K562 (cell line): ENCODE results near the gene ZNF33A. TPM values are rescaled to one million over a fixed set of nuclear protein-coding genes. Genes with fewer than 3 reads are reported as not detected.

Experiments used
- CAMTA2 ChIP-seq: fragments of 250-450 bp; sonication (Bioruptor Pico); conservative IDR thresholded peaks from 2 replicates; pipeline ENCODE4 v1.5.1; 2022
- COPS2 ChIP-seq: fragments of 450-650 bp; conservative IDR thresholded peaks from 2 replicates; pipeline ENCODE4 v1.6.1; 2016; ENCODE audit warnings: mild to moderate bottlenecking, moderate library complexity
- FOXP1 ChIP-seq: sonication (generic); formaldehyde crosslinking; IDR thresholded peaks from 2 replicates; pipeline ENCODE4 v1.8.0; 2022; ENCODE audit warnings: mild to moderate bottlenecking, missing genetic modification reagents
- ZNF124 ChIP-seq: sonication (generic); formaldehyde crosslinking; IDR thresholded peaks from 2 replicates; pipeline ENCODE4 v1.8.1; 2022; ENCODE audit warnings: missing genetic modification reagents
- ZNF41 ChIP-seq: fragments of 250-450 bp; sonication (Bioruptor Pico); conservative IDR thresholded peaks from 2 replicates; pipeline ENCODE4 v1.4.0; 2020; ENCODE audit warnings: mild to moderate bottlenecking
- polyA plus RNA-seq, 8 experiments: library from polyadenylated mRNA; depleted of rRNA in 4 of 8; stranded (reverse) in 5 of 8; unstranded in 3 of 8; fragments of >200 nt; fragmentation: Nextera tagmentation in 2 of 8; fragmentation: Illumina TruSeq in 1 of 8; extraction: Ambion mirVana in 2 of 8; extraction: Trizol in 1 of 8; gene quantifications; 2 replicates each; pipeline versions ENCODE4 v1.2.1 to v1.2.3, GENCODE V29; 2011 to 2014; ENCODE audit warnings: inconsistent platforms in 1 of 8, missing spikeins in 1 of 8
- total RNA-seq, 7 experiments: library from RNA; depleted of rRNA in 6 of 7; stranded (reverse); fragments of >200 nt in 6 of 7; fragmentation: Illumina TruSeq in 2 of 7; extraction: Trizol in 2 of 7; gene quantifications; 2 replicates each; pipeline versions ENCODE4 v1.2.1 to v1.2.3, GENCODE V29; 2011 to 2021; ENCODE audit warnings: low replicate concordance in 1 of 7
- TF ChIP-seq, protein P1 (sequence below): sonication (generic); formaldehyde crosslinking; IDR thresholded peaks from 2 replicates; pipeline ENCODE4 v1.8.0; 2023; ENCODE audit warnings: mild to moderate bottlenecking, missing genetic modification reagents
- TF ChIP-seq, protein P2 (sequence below): fragments of 450-650 bp; IDR thresholded peaks from 2 replicates; pipeline ENCODE4 v1.6.1; 2018; ENCODE audit warnings: mild to moderate bottlenecking, low read depth; ENCODE audit not compliant: partially characterized antibody
- TF ChIP-seq, protein P3 (sequence below): fragments of 150-350 bp; conservative IDR thresholded peaks from 2 replicates; pipeline ENCODE4 v1.6.1; 2014; ENCODE audit warnings: low read length
- TF ChIP-seq, protein P4 (sequence below): fragments of 450-650 bp; IDR thresholded peaks from 2 replicates; pipeline ENCODE4 v1.7.0; 2016; ENCODE audit warnings: borderline replicate concordance
- TF ChIP-seq, protein P5 (sequence below): fragments of 250-450 bp; sonication (Bioruptor Pico); IDR thresholded peaks from 2 replicates; pipeline ENCODE4 v1.9.0; 2021; ENCODE audit warnings: mild to moderate bottlenecking, inconsistent platforms

ZNF33A gene
- total and polyA plus RNA-seq, 9 of the 15 experiments (the other 6 are each of a cell fraction or from before 2014, with no cell fraction given), result 8.1 to 27.5 (median 16.4) TPM

DNA sequence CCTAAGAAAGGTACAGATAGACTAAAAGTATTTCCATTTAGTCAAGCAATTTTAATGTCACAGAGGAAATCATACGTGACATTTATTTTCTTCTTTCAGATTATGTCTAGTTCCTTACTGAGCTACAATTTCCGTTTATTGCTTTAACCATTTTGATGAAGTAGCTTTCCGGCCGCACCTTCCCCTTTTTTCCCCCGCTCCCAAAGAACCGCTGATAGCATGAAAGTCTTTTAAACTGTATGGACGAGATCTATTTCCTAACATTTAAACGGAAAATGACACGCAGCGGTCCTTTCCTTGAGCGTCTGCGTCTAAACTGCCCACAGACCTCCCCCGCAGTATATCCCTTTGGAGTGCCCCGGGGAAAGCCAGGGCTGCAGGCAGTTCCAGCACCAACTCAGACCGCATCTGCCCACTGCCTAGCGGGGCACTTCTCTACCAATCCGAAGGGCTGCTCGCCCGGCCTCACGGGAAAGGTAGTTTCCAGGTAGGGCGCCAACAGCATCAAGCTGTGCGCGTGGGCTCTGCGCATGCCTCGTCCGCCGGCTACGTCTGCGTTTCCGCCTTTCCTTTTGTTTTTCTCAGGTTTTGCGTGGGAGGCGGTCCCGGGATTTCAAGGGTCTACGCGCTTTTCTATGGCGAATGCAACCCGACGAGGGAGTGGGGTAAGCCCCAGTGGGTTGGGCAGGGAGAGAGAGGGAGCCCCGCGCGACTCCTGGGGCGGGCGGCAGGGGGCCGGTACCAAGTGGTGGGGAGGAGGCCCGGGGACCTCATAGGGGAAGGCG, at the start of gene ZNF33A (continued):
- TF ChIP-seq ZNF124 (no peak), ZNF41 (CRISPR knock-in tag) (no peak), COPS2 (no peak), FOXP1 (CRISPR knock-in tag) (no peak; the same call in 1 of the 2 replicates), CAMTA2 (CRISPR knock-in tag) (no peak)
- TF ChIP-seq, protein P1, sequence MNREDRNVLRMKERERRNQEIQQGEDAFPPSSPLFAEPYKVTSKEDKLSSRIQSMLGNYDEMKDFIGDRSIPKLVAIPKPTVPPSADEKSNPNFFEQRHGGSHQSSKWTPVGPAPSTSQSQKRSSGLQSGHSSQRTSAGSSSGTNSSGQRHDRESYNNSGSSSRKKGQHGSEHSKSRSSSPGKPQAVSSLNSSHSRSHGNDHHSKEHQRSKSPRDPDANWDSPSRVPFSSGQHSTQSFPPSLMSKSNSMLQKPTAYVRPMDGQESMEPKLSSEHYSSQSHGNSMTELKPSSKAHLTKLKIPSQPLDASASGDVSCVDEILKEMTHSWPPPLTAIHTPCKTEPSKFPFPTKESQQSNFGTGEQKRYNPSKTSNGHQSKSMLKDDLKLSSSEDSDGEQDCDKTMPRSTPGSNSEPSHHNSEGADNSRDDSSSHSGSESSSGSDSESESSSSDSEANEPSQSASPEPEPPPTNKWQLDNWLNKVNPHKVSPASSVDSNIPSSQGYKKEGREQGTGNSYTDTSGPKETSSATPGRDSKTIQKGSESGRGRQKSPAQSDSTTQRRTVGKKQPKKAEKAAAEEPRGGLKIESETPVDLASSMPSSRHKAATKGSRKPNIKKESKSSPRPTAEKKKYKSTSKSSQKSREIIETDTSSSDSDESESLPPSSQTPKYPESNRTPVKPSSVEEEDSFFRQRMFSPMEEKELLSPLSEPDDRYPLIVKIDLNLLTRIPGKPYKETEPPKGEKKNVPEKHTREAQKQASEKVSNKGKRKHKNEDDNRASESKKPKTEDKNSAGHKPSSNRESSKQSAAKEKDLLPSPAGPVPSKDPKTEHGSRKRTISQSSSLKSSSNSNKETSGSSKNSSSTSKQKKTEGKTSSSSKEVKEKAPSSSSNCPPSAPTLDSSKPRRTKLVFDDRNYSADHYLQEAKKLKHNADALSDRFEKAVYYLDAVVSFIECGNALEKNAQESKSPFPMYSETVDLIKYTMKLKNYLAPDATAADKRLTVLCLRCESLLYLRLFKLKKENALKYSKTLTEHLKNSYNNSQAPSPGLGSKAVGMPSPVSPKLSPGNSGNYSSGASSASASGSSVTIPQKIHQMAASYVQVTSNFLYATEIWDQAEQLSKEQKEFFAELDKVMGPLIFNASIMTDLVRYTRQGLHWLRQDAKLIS (CRISPR knock-in tag), result no peak
- TF ChIP-seq, protein P2, sequence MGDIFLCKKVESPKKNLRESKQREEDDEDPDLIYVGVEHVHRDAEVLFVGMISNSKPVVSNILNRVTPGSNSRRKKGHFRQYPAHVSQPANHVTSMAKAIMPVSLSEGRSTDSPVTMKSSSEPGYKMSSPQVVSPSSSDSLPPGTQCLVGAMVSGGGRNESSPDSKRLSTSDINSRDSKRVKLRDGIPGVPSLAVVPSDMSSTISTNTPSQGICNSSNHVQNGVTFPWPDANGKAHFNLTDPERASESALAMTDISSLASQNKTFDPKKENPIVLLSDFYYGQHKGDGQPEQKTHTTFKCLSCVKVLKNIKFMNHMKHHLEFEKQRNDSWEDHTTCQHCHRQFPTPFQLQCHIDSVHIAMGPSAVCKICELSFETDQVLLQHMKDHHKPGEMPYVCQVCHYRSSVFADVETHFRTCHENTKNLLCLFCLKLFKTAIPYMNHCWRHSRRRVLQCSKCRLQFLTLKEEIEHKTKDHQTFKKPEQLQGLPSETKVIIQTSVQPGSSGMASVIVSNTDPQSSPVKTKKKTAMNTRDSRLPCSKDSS, result no peak
- TF ChIP-seq, protein P3, sequence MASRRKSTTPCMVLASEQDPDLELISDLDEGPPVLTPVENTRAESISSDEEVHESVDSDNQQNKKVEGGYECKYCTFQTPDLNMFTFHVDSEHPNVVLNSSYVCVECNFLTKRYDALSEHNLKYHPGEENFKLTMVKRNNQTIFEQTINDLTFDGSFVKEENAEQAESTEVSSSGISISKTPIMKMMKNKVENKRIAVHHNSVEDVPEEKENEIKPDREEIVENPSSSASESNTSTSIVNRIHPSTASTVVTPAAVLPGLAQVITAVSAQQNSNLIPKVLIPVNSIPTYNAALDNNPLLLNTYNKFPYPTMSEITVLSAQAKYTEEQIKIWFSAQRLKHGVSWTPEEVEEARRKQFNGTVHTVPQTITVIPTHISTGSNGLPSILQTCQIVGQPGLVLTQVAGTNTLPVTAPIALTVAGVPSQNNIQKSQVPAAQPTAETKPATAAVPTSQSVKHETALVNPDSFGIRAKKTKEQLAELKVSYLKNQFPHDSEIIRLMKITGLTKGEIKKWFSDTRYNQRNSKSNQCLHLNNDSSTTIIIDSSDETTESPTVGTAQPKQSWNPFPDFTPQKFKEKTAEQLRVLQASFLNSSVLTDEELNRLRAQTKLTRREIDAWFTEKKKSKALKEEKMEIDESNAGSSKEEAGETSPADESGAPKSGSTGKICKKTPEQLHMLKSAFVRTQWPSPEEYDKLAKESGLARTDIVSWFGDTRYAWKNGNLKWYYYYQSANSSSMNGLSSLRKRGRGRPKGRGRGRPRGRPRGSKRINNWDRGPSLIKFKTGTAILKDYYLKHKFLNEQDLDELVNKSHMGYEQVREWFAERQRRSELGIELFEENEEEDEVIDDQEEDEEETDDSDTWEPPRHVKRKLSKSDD, result no peak
- TF ChIP-seq, protein P4, sequence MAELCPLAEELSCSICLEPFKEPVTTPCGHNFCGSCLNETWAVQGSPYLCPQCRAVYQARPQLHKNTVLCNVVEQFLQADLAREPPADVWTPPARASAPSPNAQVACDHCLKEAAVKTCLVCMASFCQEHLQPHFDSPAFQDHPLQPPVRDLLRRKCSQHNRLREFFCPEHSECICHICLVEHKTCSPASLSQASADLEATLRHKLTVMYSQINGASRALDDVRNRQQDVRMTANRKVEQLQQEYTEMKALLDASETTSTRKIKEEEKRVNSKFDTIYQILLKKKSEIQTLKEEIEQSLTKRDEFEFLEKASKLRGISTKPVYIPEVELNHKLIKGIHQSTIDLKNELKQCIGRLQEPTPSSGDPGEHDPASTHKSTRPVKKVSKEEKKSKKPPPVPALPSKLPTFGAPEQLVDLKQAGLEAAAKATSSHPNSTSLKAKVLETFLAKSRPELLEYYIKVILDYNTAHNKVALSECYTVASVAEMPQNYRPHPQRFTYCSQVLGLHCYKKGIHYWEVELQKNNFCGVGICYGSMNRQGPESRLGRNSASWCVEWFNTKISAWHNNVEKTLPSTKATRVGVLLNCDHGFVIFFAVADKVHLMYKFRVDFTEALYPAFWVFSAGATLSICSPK, result no peak
- TF ChIP-seq, protein P5, sequence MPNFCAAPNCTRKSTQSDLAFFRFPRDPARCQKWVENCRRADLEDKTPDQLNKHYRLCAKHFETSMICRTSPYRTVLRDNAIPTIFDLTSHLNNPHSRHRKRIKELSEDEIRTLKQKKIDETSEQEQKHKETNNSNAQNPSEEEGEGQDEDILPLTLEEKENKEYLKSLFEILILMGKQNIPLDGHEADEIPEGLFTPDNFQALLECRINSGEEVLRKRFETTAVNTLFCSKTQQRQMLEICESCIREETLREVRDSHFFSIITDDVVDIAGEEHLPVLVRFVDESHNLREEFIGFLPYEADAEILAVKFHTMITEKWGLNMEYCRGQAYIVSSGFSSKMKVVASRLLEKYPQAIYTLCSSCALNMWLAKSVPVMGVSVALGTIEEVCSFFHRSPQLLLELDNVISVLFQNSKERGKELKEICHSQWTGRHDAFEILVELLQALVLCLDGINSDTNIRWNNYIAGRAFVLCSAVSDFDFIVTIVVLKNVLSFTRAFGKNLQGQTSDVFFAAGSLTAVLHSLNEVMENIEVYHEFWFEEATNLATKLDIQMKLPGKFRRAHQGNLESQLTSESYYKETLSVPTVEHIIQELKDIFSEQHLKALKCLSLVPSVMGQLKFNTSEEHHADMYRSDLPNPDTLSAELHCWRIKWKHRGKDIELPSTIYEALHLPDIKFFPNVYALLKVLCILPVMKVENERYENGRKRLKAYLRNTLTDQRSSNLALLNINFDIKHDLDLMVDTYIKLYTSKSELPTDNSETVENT, result no peak
